Naive thymus-derived CD4-positive, alpha-beta T cell (primary cell): ENCODE measurements around the gene C2. TPM values are rescaled to one million over a fixed set of nuclear protein-coding genes. Genes with fewer than 3 reads are reported as not detected.
"Not testable (repeated sequence)": the region's sequence is repeated elsewhere in the genome, so short reads cannot be mapped to it uniquely, and the experiment has no call there.

Experiments used
- ATAC-seq: fragments of 150-1000 bp; cut with Tn5 transposase; 2 replicates; pipeline ENCODE4 v1.10.0; 2021; ENCODE audit warnings: mild to moderate bottlenecking, moderate library complexity
- CTCF ChIA-PET: fragments of 350-600 bp; sonication (Branson Sonifier 250); formaldehyde crosslinking; loops from one replicate; lab custom pipeline; 2021; ENCODE audit warnings: antibody characterized with exemption; lab: Charles Lee
- POLR2A ChIA-PET: fragments of 350-600 bp; sonication (Branson Sonifier 250); formaldehyde crosslinking; loops from one replicate; lab custom pipeline; 2021; ENCODE audit warnings: antibody characterized with exemption, inconsistent platforms; lab: Charles Lee
- DNase-seq, 9 donors: peaks; one replicate each; pipeline versions ENCODE4 v3.0.0 to v3.0.0-alpha.2; 2020 to 2022; ENCODE audit warnings: mixed read lengths in 1 of 9
- H3K27ac ChIP-seq: one replicate; pipeline ENCODE4 v1.7.0; 2013; ENCODE audit warnings: mild to moderate bottlenecking, low read depth, low read length, moderate library complexity
- H3K27me3 ChIP-seq, 2 donors: one replicate each; pipeline ENCODE4 v1.7.0; 2013; ENCODE audit warnings: low read length in 2 of 2, mild to moderate bottlenecking in 2 of 2, moderate library complexity in 2 of 2; ENCODE audit not compliant: control insufficient read depth in 2 of 2, insufficient read depth in 2 of 2
- H3K36me3 ChIP-seq, 3 experiments: 1 replicate in 2 of 3; 2 replicates in 1 of 3; pipeline ENCODE4 v1.7.0; 2013; ENCODE audit warnings: low read length in 3 of 3, mild to moderate bottlenecking in 3 of 3, moderate library complexity in 1 of 3; ENCODE audit not compliant: insufficient read depth in 3 of 3, control insufficient read depth in 2 of 3
- H3K4me1 ChIP-seq, 2 donors: one replicate each; pipeline ENCODE4 v1.7.0; 2013; ENCODE audit warnings: low read length in 2 of 2, mild to moderate bottlenecking in 2 of 2, moderate library complexity in 1 of 2; ENCODE audit not compliant: control insufficient read depth in 2 of 2, insufficient read depth in 2 of 2
- H3K4me3 ChIP-seq: 2 replicates; pipeline ENCODE4 v1.7.0; 2013; ENCODE audit warnings: mild to moderate bottlenecking, low read length
- H3K9me3 ChIP-seq, 3 experiments: 1 replicate in 2 of 3; 2 replicates in 1 of 3; pipeline ENCODE4 v1.7.0; 2013; ENCODE audit warnings: low read length in 3 of 3; ENCODE audit not compliant: control insufficient read depth in 2 of 3
- H3K27ac Mint-ChIP-seq, 9 donors: one replicate each; pipeline ENCODE4 v1.8.0; 2020 to 2022; ENCODE audit warnings: mixed read lengths in 9 of 9, mild to moderate bottlenecking in 8 of 9, moderate library complexity in 5 of 9, inconsistent platforms in 2 of 9
- H3K27me3 Mint-ChIP-seq, 5 donors: one replicate each; pipeline ENCODE4 v1.8.0; 2021 to 2022; ENCODE audit warnings: mixed read lengths in 5 of 5, mild to moderate bottlenecking in 1 of 5
- H3K36me3 Mint-ChIP-seq, 5 donors: one replicate each; pipeline ENCODE4 v1.8.0; 2020 to 2022; ENCODE audit warnings: mixed read lengths in 5 of 5, mild to moderate bottlenecking in 3 of 5, inconsistent platforms in 1 of 5
- H3K4me1 Mint-ChIP-seq, 7 donors: one replicate each; pipeline ENCODE4 v1.8.0; 2020 to 2022; ENCODE audit warnings: mixed read lengths in 7 of 7, mild to moderate bottlenecking in 3 of 7, inconsistent platforms in 1 of 7
- H3K4me3 Mint-ChIP-seq, 10 donors: one replicate each; pipeline ENCODE4 v1.8.0; 2020 to 2022; ENCODE audit warnings: mild to moderate bottlenecking in 10 of 10, mixed read lengths in 10 of 10, moderate library complexity in 6 of 10, inconsistent platforms in 2 of 10
- H3K9me3 Mint-ChIP-seq, 11 donors: one replicate each; pipeline ENCODE4 v1.8.0; 2020 to 2022; ENCODE audit warnings: mixed read lengths in 11 of 11, mild to moderate bottlenecking in 4 of 11, inconsistent platforms in 1 of 11, moderate library complexity in 1 of 11
- intact Hi-C, 2 donors: fragments of 100-400 bp; cut with micrococcal nuclease; formaldehyde crosslinking; loops; one replicate each; pipeline ENCODE4 v1.15.1; 2023
- polyA plus RNA-seq, 2 donors: library from polyadenylated mRNA; unstranded; fragments of 300-500 nt; fragmentation: Illumina TruSeq; gene quantifications; one replicate each; pipeline ENCODE4 v1.2.3, GENCODE V29; 2021
- total RNA-seq, 6 experiments: library from RNA in 5 of 6; stranded (reverse) in 5 of 6; gene quantifications; 1 replicate in 5 of 6; 2 replicates in 1 of 6; pipeline ENCODE4 v1.2.3 and lab custom pipeline; 2021 to 2026

Gene C2
- total and polyA plus RNA-seq, 7 experiments from 2014 or later, result 0.10 to 8.2 (median 2.1) TPM; not detected in 1

- Mint-ChIP-seq H3K36me3 (no peaks in the 10 kb centered on the region), H3K4me1 (peaks cover 0 to 3% (median 0%) of the 10 kb centered on the region in 7 donors), H3K4me3 (no peak overlapping the region), H3K27ac (no peak overlapping the region), H3K27me3 (peaks cover 0 to 5% (median 0%) of the 10 kb centered on the region in 5 donors), H3K9me3 (no peaks in the 10 kb centered on the region)
- Histone ChIP-seq H3K9me3 (no peaks in the 10 kb centered on the region), H3K27ac (no peak overlapping the region), H3K36me3 (no peaks in the 10 kb centered on the region), H3K27me3 (no peaks in the 10 kb centered on the region), H3K4me3 (no peak overlapping the region), H3K4me1 (no peaks in the 10 kb centered on the region)
- intact Hi-C loops, result no loop called here
- ChIA-PET CTCF (no interaction called here), POLR2A (no interaction called here)
- no peak for ATAC-seq
- no peak for DNase-seq
Observed at GRCh38 chr6:31928672-31928939, 1.1 kb downstream of the C2 start.

GRCh38 chr6:31930962-31931361 is 3.4 kb downstream of the C2 start:
- ChIA-PET CTCF (no interaction called here), POLR2A (interaction anchor here (1.2 kb wide), 1 partner anchor 67 kb away, joined by 3 read pairs; no protein-coding TSS in a partner anchor)
- no peaks in the 10 kb centered on the region for H3K9me3 Mint-ChIP-seq
- Histone ChIP-seq H3K9me3 (no peaks in the 10 kb centered on the region), H3K27me3 (no peaks in the 10 kb centered on the region), H3K27ac (no peak overlapping the region), H3K36me3 (no peaks in the 10 kb centered on the region), H3K4me1 (no peaks in the 10 kb centered on the region), H3K4me3 (no peak overlapping the region)
- H3K36me3 Mint-ChIP-seq, result no peaks in the 10 kb centered on the region
- intact Hi-C loops, result no loop called here
- peaks cover 0 to 5% (median 0%) of the 10 kb centered on the region in 5 donors for H3K27me3 Mint-ChIP-seq
- peaks cover 0 to 2% (median 0%) of the 10 kb centered on the region in 7 donors for H3K4me1 Mint-ChIP-seq
- no peak overlapping the region for H3K27ac Mint-ChIP-seq
- no peak for DNase-seq
- H3K4me3 Mint-ChIP-seq, result no peak overlapping the region
- no peak for ATAC-seq

GRCh38 chr6:31932137-31932536 is 4.6 kb downstream of the C2 start:
- DNase-seq, H3K27me3 ChIP-seq, intact Hi-C loops, H3K27ac ChIP-seq, H3K4me3 ChIP-seq, POLR2A ChIA-PET, H3K27ac Mint-ChIP-seq, H3K9me3 Mint-ChIP-seq, H3K27me3 Mint-ChIP-seq, H3K4me1 ChIP-seq, CTCF ChIA-PET, H3K4me1 Mint-ChIP-seq, H3K36me3 ChIP-seq, H3K4me3 Mint-ChIP-seq, H3K36me3 Mint-ChIP-seq, H3K9me3 ChIP-seq, ATAC-seq: not testable (repeated sequence)

- ChIA-PET CTCF (no interaction called here), POLR2A (no interaction called here)
- Mint-ChIP-seq H3K4me3 (no peak overlapping the region), H3K9me3 (no peaks in the 10 kb centered on the region), H3K27ac (no peak overlapping the region), H3K4me1 (peaks cover 0 to 2% (median 0%) of the 10 kb centered on the region in 7 donors), H3K36me3 (no peaks in the 10 kb centered on the region), H3K27me3 (peaks cover 0 to 5% (median 0%) of the 10 kb centered on the region in 5 donors)
- DNase-seq (no peak), ATAC-seq (no peak)
- Histone ChIP-seq H3K4me3 (no peak overlapping the region), H3K27me3 (no peaks in the 10 kb centered on the region), H3K36me3 (no peaks in the 10 kb centered on the region), H3K27ac (no peak overlapping the region), H3K9me3 (no peaks in the 10 kb centered on the region), H3K4me1 (no peaks in the 10 kb centered on the region)
- intact Hi-C loops, result no loop called here
Observed at GRCh38 chr6:31933537-31933936, 6.0 kb downstream of the C2 start.

- no peaks in the 10 kb centered on the region for H3K9me3 Mint-ChIP-seq
- DNase-seq, result no peak
Observed at GRCh38 chr6:31935021-31935420, 7.5 kb downstream of the C2 start.

GRCh38 chr6:31935823-31936222 is 8.3 kb downstream of the C2 start:
- Histone ChIP-seq H3K4me3 (no peak overlapping the region), H3K27me3 (no peaks in the 10 kb centered on the region), H3K9me3 (no peaks in the 10 kb centered on the region), H3K36me3 (no peaks in the 10 kb centered on the region), H3K4me1 (no peaks in the 10 kb centered on the region), H3K27ac (no peak overlapping the region)
- no peak for DNase-seq
- H3K4me3 Mint-ChIP-seq, result no peak overlapping the region
- no peaks in the 10 kb centered on the region for H3K36me3 Mint-ChIP-seq
- no peak overlapping the region for H3K27ac Mint-ChIP-seq
- peaks cover 0 to 7% (median 0%) of the 10 kb centered on the region in 5 donors for H3K27me3 Mint-ChIP-seq
- ChIA-PET CTCF (interaction anchor here (1.0 kb wide), 1 partner anchor 17 kb away, joined by 3 read pairs; no protein-coding TSS in a partner anchor), POLR2A (no interaction called here)
- intact Hi-C loops, result no loop called here
- ATAC-seq, result no peak
- H3K4me1 Mint-ChIP-seq, result peaks cover 0 to 2% (median 0%) of the 10 kb centered on the region in 7 donors
- H3K9me3 Mint-ChIP-seq, result no peaks in the 10 kb centered on the region

More at GRCh38 chr6:31935021-31935420, 7.5 kb downstream of the C2 start:
- ATAC-seq, result no peak
- Histone ChIP-seq H3K4me3 (no peak overlapping the region), H3K4me1 (no peaks in the 10 kb centered on the region), H3K27me3 (no peaks in the 10 kb centered on the region), H3K36me3 (no peaks in the 10 kb centered on the region), H3K27ac (no peak overlapping the region), H3K9me3 (no peaks in the 10 kb centered on the region)
- ChIA-PET POLR2A (interaction anchor here (1.0 kb wide), 1 partner anchor 33 kb away, joined by 3 read pairs; the partner anchor contains the start of gene ZBTB12), CTCF (no interaction called here)
- H3K36me3 Mint-ChIP-seq, result no peaks in the 10 kb centered on the region
- H3K27ac Mint-ChIP-seq, result no peak overlapping the region
- no peak overlapping the region for H3K4me3 Mint-ChIP-seq
- intact Hi-C loops, result no loop called here
- H3K27me3 Mint-ChIP-seq, result peaks cover 0 to 5% (median 0%) of the 10 kb centered on the region in 5 donors
- peaks cover 0 to 2% (median 0%) of the 10 kb centered on the region in 7 donors for H3K4me1 Mint-ChIP-seq

GRCh38 chr6:31940256-31940664 is 12.7 kb downstream of the C2 start:
- ATAC-seq (no peak), DNase-seq (no peak)
- Mint-ChIP-seq H3K9me3 (no peaks in the 10 kb centered on the region), H3K4me1 (peaks cover 0 to 6% (median 0%) of the 10 kb centered on the region in 7 donors), H3K36me3 (no peaks in the 10 kb centered on the region), H3K27me3 (peaks cover 0 to 11% (median 7%) of the 10 kb centered on the region in 5 donors), H3K27ac (no peak overlapping the region), H3K4me3 (no peak overlapping the region)
- no peaks in the 10 kb centered on the region for H3K27me3 ChIP-seq
- H3K4me3 ChIP-seq, result no peak overlapping the region
- POLR2A ChIA-PET, result no interaction called here
- intact Hi-C loops, result no loop called here
- H3K9me3 ChIP-seq, result no peaks in the 10 kb centered on the region
- CTCF ChIA-PET, result no interaction called here
- no peaks in the 10 kb centered on the region for H3K36me3 ChIP-seq
- H3K4me1 ChIP-seq, result no peaks in the 10 kb centered on the region
- no peak overlapping the region for H3K27ac ChIP-seq
